Peyer's patch (tissue), 4 donors: ENCODE data around the gene HACD2.

Experiments
- POLR2A ChIP-seq, 2 donors: fragments of 450-650 bp; IDR thresholded peaks; one replicate each; pipeline ENCODE4 v1.5.1; 2017; ENCODE audit warnings: antibody characterized with exemption in 2 of 2, mild to moderate bottlenecking in 2 of 2, moderate library complexity in 2 of 2
- TF ChIP-seq, protein P1 (sequence below), 6 experiments: fragments of 450-650 bp in 4 of 6; fragments of 200-600 bp in 2 of 6; sonication (generic) in 1 of 6; IDR thresholded peaks; one replicate each; pipeline ENCODE4 v1.5.1; 2017 to 2019; ENCODE audit warnings: antibody characterized with exemption in 6 of 6, mild to moderate bottlenecking in 3 of 6, moderate library complexity in 1 of 6

DNA sequence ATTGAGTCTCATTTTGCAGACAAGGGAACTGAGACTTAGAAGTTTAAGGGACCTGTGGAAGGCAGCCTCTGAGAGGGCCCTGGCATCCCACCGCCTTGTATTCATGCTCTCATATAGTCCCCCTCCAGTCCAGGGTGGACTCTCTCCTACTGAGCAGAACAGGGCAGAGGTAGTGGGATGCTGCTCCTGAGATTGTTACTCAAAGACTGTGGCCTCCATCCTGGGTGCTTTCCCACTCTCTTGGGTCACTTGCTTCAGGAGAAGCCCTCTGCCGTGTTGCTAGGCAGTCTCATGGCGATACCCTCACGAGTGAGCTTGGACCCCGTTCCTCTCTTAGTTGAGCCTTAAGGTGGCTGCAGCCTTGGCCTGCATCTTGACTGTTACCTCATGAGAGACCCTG, 113.7 kb downstream of the HACD2 start:
- TF ChIP-seq, protein P1, sequence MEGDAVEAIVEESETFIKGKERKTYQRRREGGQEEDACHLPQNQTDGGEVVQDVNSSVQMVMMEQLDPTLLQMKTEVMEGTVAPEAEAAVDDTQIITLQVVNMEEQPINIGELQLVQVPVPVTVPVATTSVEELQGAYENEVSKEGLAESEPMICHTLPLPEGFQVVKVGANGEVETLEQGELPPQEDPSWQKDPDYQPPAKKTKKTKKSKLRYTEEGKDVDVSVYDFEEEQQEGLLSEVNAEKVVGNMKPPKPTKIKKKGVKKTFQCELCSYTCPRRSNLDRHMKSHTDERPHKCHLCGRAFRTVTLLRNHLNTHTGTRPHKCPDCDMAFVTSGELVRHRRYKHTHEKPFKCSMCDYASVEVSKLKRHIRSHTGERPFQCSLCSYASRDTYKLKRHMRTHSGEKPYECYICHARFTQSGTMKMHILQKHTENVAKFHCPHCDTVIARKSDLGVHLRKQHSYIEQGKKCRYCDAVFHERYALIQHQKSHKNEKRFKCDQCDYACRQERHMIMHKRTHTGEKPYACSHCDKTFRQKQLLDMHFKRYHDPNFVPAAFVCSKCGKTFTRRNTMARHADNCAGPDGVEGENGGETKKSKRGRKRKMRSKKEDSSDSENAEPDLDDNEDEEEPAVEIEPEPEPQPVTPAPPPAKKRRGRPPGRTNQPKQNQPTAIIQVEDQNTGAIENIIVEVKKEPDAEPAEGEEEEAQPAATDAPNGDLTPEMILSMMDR (IDR thresholded peaks at IDR 0.05): no peak
- TF ChIP-seq POLR2A (IDR thresholded peaks at IDR 0.05): no peak
